Measurements from ENCODE around the gene ADD3.
A peak's percentile ranks its signal among the peaks of the same experiment; 100 is the strongest.

The ADD3 gene, protein sequence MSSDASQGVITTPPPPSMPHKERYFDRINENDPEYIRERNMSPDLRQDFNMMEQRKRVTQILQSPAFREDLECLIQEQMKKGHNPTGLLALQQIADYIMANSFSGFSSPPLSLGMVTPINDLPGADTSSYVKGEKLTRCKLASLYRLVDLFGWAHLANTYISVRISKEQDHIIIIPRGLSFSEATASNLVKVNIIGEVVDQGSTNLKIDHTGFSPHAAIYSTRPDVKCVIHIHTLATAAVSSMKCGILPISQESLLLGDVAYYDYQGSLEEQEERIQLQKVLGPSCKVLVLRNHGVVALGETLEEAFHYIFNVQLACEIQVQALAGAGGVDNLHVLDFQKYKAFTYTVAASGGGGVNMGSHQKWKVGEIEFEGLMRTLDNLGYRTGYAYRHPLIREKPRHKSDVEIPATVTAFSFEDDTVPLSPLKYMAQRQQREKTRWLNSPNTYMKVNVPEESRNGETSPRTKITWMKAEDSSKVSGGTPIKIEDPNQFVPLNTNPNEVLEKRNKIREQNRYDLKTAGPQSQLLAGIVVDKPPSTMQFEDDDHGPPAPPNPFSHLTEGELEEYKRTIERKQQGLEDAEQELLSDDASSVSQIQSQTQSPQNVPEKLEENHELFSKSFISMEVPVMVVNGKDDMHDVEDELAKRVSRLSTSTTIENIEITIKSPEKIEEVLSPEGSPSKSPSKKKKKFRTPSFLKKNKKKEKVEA

DNA sequence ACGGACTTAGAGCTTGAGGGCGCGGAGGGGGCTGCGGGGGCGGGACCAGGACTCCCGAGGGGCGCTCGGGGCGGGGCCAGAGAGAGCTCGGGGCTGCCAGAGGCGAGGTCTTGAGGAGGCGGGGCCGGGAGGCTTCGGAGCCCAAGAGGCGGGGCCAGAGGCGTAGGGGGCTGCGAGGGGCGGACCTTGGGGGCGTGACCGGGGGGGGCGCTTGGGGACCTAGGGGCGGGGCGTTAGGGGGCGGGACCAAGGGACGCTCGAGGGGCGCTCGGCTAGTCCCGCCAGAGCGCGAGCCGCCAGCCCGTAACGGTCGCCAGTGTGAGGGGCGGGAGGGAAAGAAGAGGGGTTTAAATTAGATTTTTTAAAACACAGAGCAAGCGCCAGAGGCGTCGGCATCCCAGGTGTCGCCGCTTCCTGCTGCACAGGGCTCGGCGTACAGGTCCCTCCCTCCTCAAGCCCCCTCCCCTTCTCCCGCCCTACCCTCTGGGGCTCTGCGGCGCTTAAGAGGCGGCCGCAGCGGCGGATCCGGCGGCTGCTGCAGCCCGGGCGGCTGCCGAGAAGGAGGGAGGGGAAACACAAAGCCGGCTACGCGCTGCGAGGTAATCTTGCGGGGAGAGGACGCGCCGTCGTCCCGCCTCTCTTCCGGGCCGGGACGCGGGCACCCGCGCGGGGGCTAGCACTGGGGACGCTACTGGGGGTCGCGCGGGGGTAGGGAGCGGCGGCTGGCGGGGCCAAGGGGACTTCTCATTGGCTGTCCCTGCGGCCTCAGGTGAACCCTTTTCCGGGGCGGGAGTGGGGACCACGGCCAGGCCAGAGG, at the start of gene ADD3:
Gene ADD3 (plus strand): TSS at position 284 of the 817 bp plus-strand sequence. CDS start 92,670 bp downstream, outside the sequence.
- H3K27ac ChIP-seq: peak within 1 kb of the TSS; percentile 79
- TF ChIP-seq, protein P1, sequence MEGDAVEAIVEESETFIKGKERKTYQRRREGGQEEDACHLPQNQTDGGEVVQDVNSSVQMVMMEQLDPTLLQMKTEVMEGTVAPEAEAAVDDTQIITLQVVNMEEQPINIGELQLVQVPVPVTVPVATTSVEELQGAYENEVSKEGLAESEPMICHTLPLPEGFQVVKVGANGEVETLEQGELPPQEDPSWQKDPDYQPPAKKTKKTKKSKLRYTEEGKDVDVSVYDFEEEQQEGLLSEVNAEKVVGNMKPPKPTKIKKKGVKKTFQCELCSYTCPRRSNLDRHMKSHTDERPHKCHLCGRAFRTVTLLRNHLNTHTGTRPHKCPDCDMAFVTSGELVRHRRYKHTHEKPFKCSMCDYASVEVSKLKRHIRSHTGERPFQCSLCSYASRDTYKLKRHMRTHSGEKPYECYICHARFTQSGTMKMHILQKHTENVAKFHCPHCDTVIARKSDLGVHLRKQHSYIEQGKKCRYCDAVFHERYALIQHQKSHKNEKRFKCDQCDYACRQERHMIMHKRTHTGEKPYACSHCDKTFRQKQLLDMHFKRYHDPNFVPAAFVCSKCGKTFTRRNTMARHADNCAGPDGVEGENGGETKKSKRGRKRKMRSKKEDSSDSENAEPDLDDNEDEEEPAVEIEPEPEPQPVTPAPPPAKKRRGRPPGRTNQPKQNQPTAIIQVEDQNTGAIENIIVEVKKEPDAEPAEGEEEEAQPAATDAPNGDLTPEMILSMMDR (IDR thresholded peaks at IDR 0.05): no peak
- TF ChIP-seq ZFX (IDR thresholded peaks at IDR 0.05; ENCODE audit: borderline replicate concordance): no peak

DNA sequence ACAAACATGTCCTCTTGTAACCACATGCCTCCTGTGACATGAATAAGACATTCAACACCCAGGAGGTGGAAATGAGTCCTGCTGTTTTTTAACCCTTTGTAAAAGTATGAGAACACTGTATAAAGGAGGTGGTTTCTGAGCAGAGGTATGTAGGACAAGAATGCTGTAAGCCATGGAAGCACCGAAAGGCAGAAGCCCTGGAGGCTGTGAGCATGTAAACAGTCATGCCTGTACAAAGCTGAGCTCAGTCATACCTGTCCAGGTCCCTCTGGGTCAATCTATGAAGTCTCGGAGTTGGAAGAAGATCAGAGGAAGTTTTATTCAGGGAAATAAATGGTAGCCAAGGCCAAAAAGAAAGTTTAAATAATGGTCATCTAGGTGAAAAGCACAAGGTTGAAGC, 49.7 kb upstream of the ADD3 start:
- TF ChIP-seq ZFX (IDR thresholded peaks at IDR 0.05; ENCODE audit: borderline replicate concordance): no peak
- TF ChIP-seq, protein P1 (IDR thresholded peaks at IDR 0.05): no peak
- no peak overlapping the region for H3K27ac ChIP-seq

DNA sequence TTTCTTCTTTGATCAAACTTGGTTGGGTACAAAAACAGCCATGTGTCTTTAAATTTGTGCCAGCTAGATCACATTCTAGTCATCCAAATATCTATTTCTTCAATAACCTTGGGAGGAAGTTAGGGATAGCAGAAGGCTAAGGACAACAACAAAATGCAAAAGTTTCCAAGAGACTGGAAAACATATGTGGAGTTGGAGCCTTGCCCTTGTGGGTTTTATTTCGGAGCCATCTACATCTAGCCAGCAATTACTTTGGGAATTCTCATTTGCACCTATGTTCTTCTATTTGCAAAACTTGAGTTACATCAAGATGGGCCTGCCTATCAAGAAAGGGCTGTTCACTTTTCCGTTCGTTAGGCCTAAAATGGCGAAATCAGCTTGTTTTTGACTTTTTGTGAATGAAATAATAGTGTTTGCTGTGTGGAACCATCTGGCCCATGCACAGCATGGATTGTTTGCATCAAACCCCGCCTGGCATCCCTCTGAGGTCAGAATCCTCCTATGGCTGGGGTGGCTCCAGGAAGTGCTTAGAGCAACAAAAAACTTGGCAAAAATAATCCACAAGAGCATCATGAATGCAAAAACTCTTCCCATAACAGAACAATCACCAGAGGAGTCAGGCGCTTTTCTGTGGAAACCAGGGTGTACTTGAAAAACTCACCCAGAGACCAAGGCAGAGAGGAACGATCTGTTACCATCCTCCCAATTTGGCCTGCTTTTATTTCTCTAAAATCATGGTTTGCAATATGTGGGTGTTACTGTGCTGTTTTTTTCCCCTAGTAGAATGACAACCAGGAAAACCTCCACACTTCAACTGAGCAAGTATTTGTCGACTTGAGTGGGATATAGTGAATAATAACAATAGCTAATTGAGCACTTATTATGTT, 48.3 kb upstream of the ADD3 start:
- TF ChIP-seq, protein P1 (IDR thresholded peaks at IDR 0.05): no peak
- TF ChIP-seq ZFX (IDR thresholded peaks at IDR 0.05; ENCODE audit: borderline replicate concordance): no peak

DNA sequence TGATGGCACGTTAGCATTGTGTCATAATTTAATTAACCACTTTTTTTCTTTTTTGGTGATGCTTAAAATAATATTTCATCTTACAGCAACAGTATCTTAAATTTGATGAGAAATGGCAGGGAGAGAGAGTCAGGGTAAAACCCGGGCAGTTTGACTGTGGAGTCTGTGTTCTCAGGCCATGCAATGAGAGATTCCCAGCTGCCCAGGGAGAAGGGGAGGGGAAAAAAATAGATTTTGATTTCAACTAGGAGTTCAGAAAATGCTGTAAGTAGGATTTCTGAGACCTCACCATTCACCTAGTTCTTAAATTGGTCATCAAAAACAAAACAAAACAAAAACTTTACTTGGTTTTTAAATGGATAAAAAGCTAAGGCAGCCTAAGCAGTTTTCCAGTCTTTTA, 47.1 kb upstream of the ADD3 start:
- no peak overlapping the region for H3K27ac ChIP-seq
- TF ChIP-seq ZFX (IDR thresholded peaks at IDR 0.05; ENCODE audit: borderline replicate concordance): no peak
- TF ChIP-seq, protein P1 (IDR thresholded peaks at IDR 0.05): no peak

More for the DNA sequence above, 48.3 kb upstream of the ADD3 start:
- no peak overlapping the region for H3K27ac ChIP-seq

DNA sequence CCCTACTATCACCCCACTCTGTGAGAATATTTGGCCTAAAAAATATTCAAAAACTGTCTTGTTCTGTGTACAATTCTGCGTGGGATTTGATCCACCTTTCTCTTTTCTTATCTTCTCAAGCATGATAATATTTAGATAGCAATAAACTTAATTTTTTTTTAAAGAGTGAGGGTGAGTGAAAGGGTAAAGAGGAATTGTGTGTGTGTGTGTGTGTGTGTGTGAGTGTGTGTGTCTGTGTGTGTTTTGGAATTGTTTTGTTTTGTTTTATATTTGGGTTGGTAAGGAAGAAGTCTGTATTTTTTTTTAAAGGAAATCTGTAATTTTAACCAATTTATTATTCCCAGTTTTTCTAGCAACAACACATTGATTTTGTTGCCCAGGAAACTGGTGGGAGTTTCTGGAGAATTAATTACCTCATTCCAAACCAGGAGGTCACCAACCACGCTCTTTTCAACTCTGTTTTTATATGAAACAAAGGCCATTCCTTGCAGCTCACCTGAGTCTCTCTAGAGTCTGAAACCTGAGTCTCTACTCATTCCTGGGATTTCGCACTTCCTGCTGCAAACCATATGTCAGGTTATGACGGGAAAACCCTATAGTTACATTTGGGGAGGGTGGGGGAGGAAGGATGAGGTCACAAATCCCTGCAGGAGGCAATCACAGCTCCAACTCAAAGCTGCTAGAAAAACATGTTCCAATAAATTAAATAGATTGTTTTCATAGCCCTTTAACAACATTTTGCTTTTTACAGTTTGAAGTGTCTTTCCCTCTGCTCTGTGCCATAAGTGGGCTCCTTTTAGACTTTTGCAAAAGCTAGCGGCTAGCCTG, 46.4 kb upstream of the ADD3 start:
- TF ChIP-seq ZFX (IDR thresholded peaks at IDR 0.05; ENCODE audit: borderline replicate concordance): no peak
- TF ChIP-seq, protein P1 (IDR thresholded peaks at IDR 0.05): no peak
- no peak overlapping the region for H3K27ac ChIP-seq

DNA sequence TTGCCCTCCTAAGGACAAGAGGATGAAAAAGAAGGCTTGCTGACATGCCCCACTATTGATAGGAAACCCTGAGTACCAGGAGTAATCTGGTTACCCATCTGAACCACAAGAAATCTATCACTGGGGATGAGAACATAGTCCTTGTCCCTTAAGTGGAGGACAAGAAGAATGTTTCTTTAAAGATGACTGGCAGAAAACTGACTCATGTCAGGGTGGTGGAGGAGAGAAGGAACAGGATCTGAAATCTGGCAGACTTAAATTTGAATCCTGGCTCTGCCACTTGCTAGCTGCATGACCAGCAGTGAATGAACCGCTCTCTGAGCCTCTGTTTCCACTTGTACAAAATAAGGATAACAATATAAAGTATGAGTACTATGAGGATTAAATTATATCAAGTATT, 45.5 kb upstream of the ADD3 start:
- TF ChIP-seq, protein P1 (IDR thresholded peaks at IDR 0.05): no peak
- TF ChIP-seq ZFX (IDR thresholded peaks at IDR 0.05; ENCODE audit: borderline replicate concordance): no peak
- H3K27ac ChIP-seq: no peak overlapping the region
